HCT116 (cell line): ENCODE data around the gene ZMYM2. TPM values are rescaled to one million over a fixed set of nuclear protein-coding genes. Genes with fewer than 3 reads are reported as not detected.

ENCODE experiments used
- ATAC-seq: fragments of 200-7000 bp; cut with Tn5 transposase; 2 replicates; pipeline ENCODE4 v1.9.1; 2020; ENCODE audit warnings: mild to moderate bottlenecking, moderate library complexity
- BruUV-seq: library from RNA; stranded (reverse); fragments of 400-500 nt; replicated peaks from 2 replicates; lab custom pipeline; 2021; lab: Mats Ljungman, UMichigan
- CTCF ChIA-PET: fragments of 300-600 bp; sonication (Branson Sonifier 250); formaldehyde crosslinking; loops from one replicate; lab custom pipeline; 2021; ENCODE audit warnings: antibody characterized with exemption; lab: Charles Lee
- POLR2A ChIA-PET: fragments of 300-600, 350-600 bp; sonication (Branson Sonifier 250); formaldehyde crosslinking; loops from one replicate; lab custom pipeline; 2021; ENCODE audit warnings: antibody characterized with exemption; lab: Charles Lee
- RAD21 ChIA-PET, 2 experiments: fragments of 300-600 bp; sonication (Branson Sonifier 250); formaldehyde crosslinking; loops; one replicate each; lab custom pipeline; 2023; ENCODE audit warnings: low total read pairs in 2 of 2; ENCODE audit not compliant: uncharacterized antibody in 2 of 2, unreplicated experiment in 2 of 2, low non-redundant PET in 1 of 2; lab: Charles Lee
- DNase-seq: peaks from one replicate; pipeline ENCODE4 v3.0.0-alpha.2; 2010; ENCODE audit warnings: low read depth, low spot score
- H2AFZ ChIP-seq: fragments of 200-600 bp; shearing (Covaris generic), sonication (generic); 2 replicates; pipeline ENCODE4 v1.6.1; 2017; ENCODE audit warnings: low read depth, mixed run types, mixed read lengths, antibody characterized with exemption, low read length; ENCODE audit not compliant: poor library complexity, severe bottlenecking
- H3K27ac ChIP-seq: 2 replicates; pipeline ENCODE4 v1.5.1; 2012; ENCODE audit warnings: low read depth, low read length
- H3K27me3 ChIP-seq: fragments of 200-600 bp; sonication (generic); 2 replicates; pipeline ENCODE4 v1.6.1; 2016; ENCODE audit warnings: mixed run types, low read length, mixed read lengths; ENCODE audit not compliant: insufficient read depth
- H3K36me3 ChIP-seq, 2 experiments: fragments of 200-500 bp in 1 of 2; fragments of 200-600 bp in 1 of 2; sonication (Bioruptor generic) in 1 of 2; sonication (generic) in 1 of 2; 2 replicates each; pipeline versions ENCODE4 v1.5.1 to v1.6.1; 2014 to 2016; ENCODE audit warnings: low read length in 2 of 2, inconsistent platforms in 1 of 2, mixed read lengths in 1 of 2, mixed run types in 1 of 2; ENCODE audit not compliant: insufficient read depth in 2 of 2, control insufficient read depth in 1 of 2
- H3K4me1 ChIP-seq, 2 experiments: fragments of 200-600 bp in 1 of 2; sonication (generic) in 1 of 2; 2 replicates each; pipeline versions ENCODE4 v1.5.1 to v1.6.1; 2012 to 2017; ENCODE audit warnings: low read length in 2 of 2, inconsistent platforms in 1 of 2, mild to moderate bottlenecking in 1 of 2, mixed read lengths in 1 of 2, mixed run types in 1 of 2, moderate library complexity in 1 of 2; ENCODE audit not compliant: insufficient read depth in 2 of 2, control insufficient read depth in 1 of 2
- H3K4me2 ChIP-seq: fragments of 200-600 bp; sonication (generic); 2 replicates; pipeline ENCODE4 v1.6.1; 2017; ENCODE audit warnings: mixed run types, low read length, mixed read lengths
- H3K4me3 ChIP-seq, 2 experiments: fragments of 200-600 bp in 1 of 2; sonication (generic) in 1 of 2; replicated peaks in 1 of 2; 2 replicates each; pipeline ENCODE4 v1.5.1; 2011 to 2016; ENCODE audit warnings: low read length in 2 of 2, control low read depth in 1 of 2, low read depth in 1 of 2, mild to moderate bottlenecking in 1 of 2, mixed read lengths in 1 of 2, mixed run types in 1 of 2
- H3K79me2 ChIP-seq: fragments of 200-600 bp; sonication (generic); 2 replicates; pipeline ENCODE4 v1.6.1; 2017; ENCODE audit warnings: mild to moderate bottlenecking, mixed run types, low read length, moderate library complexity, mixed read lengths; ENCODE audit not compliant: insufficient read depth
- H3K9ac ChIP-seq: fragments of 200-600 bp; sonication (generic); 2 replicates; pipeline ENCODE4 v1.6.1; 2016; ENCODE audit warnings: low read length, mixed read lengths
- H3K9me2 ChIP-seq: fragments of 200-600 bp; sonication (generic), shearing (Covaris generic); 2 replicates; pipeline ENCODE4 v1.6.1; 2017; ENCODE audit warnings: mixed run types, mild to moderate bottlenecking, moderate library complexity; ENCODE audit not compliant: insufficient read depth
- H3K9me3 ChIP-seq, 2 experiments: fragments of 200-500 bp in 1 of 2; fragments of 200-600 bp in 1 of 2; sonication (Bioruptor generic) in 1 of 2; sonication (generic) in 1 of 2; 2 replicates each; pipeline ENCODE4 v1.6.1; 2014 to 2017; ENCODE audit warnings: low read length in 2 of 2, mixed read lengths in 2 of 2, inconsistent platforms in 1 of 2, low read depth in 1 of 2, mild to moderate bottlenecking in 1 of 2, mixed run types in 1 of 2, moderate library complexity in 1 of 2; ENCODE audit not compliant: control insufficient read depth in 1 of 2, insufficient read depth in 1 of 2
- H4K20me1 ChIP-seq: fragments of 200-600 bp; sonication (generic), shearing (Covaris generic); 2 replicates; pipeline ENCODE4 v1.6.1; 2017; ENCODE audit warnings: mixed run types, mild to moderate bottlenecking, moderate library complexity; ENCODE audit not compliant: insufficient read depth
- CBX3 ChIP-seq: IDR thresholded peaks from 2 replicates; pipeline ENCODE4 v1.6.1; 2012; ENCODE audit warnings: low read depth
- CTCF ChIP-seq, 3 experiments: fragments of 200-600 bp in 1 of 3; sonication (generic) in 1 of 3; IDR thresholded peaks in 2 of 3; conservative IDR thresholded peaks in 1 of 3; 2 replicates each; pipeline ENCODE4 v1.5.1; 2012 to 2017; ENCODE audit warnings: low read depth in 2 of 3, low read length in 2 of 3, antibody characterized with exemption in 1 of 3, borderline replicate concordance in 1 of 3, control low read depth in 1 of 3, mild to moderate bottlenecking in 1 of 3, mixed read lengths in 1 of 3, mixed run types in 1 of 3, moderate library complexity in 1 of 3; ENCODE audit not compliant: insufficient read depth in 1 of 3
- EZH2phosphoT487 ChIP-seq: fragments of 200-600 bp; IDR thresholded peaks from 2 replicates; pipeline ENCODE4 v1.6.1; 2018; ENCODE audit warnings: antibody characterized with exemption, borderline replicate concordance
- POLR2A ChIP-seq: IDR thresholded peaks from 2 replicates; pipeline ENCODE4 v1.7.0; 2011; ENCODE audit warnings: borderline replicate concordance; ENCODE audit not compliant: insufficient read depth, insufficient read length; ENCODE audit errors: extremely low read depth
- POLR2AphosphoS5 ChIP-seq: IDR thresholded peaks from 2 replicates; pipeline ENCODE4 v1.6.1; 2011; ENCODE audit warnings: mild to moderate bottlenecking, low read depth, low read length, moderate library complexity
- RAD21 ChIP-seq: IDR thresholded peaks from 2 replicates; pipeline ENCODE4 v1.6.1; 2012; ENCODE audit warnings: low read depth, mild to moderate bottlenecking
- SIN3A ChIP-seq: IDR thresholded peaks from 2 replicates; pipeline ENCODE4 v1.6.1; 2012; ENCODE audit warnings: low read depth
- SP1 ChIP-seq: IDR thresholded peaks from 2 replicates; pipeline ENCODE4 v1.6.1; 2012; ENCODE audit warnings: low read depth
- TCF7L2 ChIP-seq: IDR thresholded peaks from 2 replicates; pipeline ENCODE4 v1.7.0; 2011; ENCODE audit warnings: borderline replicate concordance, inconsistent platforms; ENCODE audit not compliant: insufficient read depth, insufficient read length; ENCODE audit errors: extremely low read depth
- intact Hi-C: fragments of 100-400 bp; cut with micrococcal nuclease; formaldehyde crosslinking; loops from 2 replicates; pipeline ENCODE4 v1.10.0; 2022
- total RNA-seq: library from RNA; stranded (reverse); gene quantifications from one replicate; pipeline ENCODE4 v1.2.1, GENCODE V29; 2021; ENCODE audit not compliant: unreplicated experiment
- TF ChIP-seq, protein P1 (sequence below): IDR thresholded peaks from 2 replicates; pipeline ENCODE4 v1.6.1; 2011; ENCODE audit warnings: mild to moderate bottlenecking, low read length, moderate library complexity; ENCODE audit not compliant: insufficient replicate concordance; ENCODE audit errors: extremely low read depth

The ZMYM2 gene
- total RNA-seq, 1 experiment from 2014 or later: 53.0 TPM

DNA sequence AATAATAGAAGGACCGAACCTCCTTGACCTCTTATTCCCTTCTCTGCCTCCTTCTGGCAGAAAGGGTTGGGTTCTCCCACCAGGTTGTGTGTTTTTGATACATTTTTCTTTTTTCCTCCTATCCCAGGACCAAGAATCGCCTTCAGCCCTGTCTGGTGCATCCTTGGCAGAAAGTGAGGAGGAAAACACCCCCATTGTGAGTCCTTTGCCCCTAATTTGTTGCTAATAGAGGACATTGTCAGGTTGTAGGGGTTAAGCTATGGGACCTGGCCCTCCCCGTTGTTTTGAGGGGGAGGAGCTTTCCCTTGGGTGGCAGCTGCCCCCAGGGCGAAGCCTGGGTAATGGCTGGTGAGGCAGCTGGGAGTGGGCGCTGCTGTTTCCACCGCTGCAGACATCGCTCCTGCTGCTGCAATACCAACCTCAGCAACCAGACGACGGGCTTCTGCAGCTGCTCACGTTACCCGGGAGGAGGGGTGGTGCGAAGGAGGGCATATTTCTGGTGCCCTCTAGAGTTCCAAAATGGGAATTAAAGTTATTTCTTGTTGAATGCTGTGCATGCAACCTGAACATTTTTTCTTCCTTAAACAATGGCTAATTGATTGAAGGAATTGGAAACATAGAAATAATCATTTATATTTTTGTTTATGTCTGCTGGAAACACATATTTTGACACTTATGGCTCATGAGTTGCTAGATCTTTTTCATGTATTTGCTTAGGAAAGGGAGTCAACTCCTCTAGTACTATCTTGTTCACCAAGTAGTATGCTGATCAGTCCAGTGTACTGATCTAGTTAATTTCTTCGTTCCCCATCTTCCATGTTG is 1.5 kb downstream of the ZMYM2 start:
- H2AFZ ChIP-seq: no peak overlapping the region
- ATAC-seq: peak; percentile 63
- H3K4me2 ChIP-seq: peak overlapping the region; percentile 84
- ChIA-PET CTCF (interaction anchor here (0.7 to 1.0 kb wide), 7 partner anchors 9 to 142 kb away, joined by 3 to 9 read pairs (median 6); no protein-coding TSS in a partner anchor), RAD21 (no interaction called here), POLR2A (interaction anchor here (0.5 to 0.8 kb wide), 3 partner anchors 11 to 299 kb away, joined by 3 read pairs; no protein-coding TSS in a partner anchor)
- intact Hi-C loops: loop anchor here (2.0 kb wide), 1 partner anchor 33 kb away; no protein-coding TSS in a partner anchor
- H3K9me3 ChIP-seq: no peaks in the 10 kb centered on the region
- peaks cover 15 to 17% of the 10 kb centered on the region in 2 experiments; a peak in 2 of 4 replicates for H3K36me3 ChIP-seq
- H3K9me2 ChIP-seq: no peaks in the 10 kb centered on the region
- no peaks in the 10 kb centered on the region for H3K27me3 ChIP-seq
- TF ChIP-seq SIN3A: no peak
- TF ChIP-seq SP1: no peak
- TF ChIP-seq, protein P1, sequence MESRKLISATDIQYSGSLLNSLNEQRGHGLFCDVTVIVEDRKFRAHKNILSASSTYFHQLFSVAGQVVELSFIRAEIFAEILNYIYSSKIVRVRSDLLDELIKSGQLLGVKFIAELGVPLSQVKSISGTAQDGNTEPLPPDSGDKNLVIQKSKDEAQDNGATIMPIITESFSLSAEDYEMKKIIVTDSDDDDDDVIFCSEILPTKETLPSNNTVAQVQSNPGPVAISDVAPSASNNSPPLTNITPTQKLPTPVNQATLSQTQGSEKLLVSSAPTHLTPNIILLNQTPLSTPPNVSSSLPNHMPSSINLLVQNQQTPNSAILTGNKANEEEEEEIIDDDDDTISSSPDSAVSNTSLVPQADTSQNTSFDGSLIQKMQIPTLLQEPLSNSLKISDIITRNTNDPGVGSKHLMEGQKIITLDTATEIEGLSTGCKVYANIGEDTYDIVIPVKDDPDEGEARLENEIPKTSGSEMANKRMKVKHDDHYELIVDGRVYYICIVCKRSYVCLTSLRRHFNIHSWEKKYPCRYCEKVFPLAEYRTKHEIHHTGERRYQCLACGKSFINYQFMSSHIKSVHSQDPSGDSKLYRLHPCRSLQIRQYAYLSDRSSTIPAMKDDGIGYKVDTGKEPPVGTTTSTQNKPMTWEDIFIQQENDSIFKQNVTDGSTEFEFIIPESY: no peak
- TF ChIP-seq POLR2A: no peak
- no peak for TF ChIP-seq TCF7L2
- 0 out of 2 replicates have a peak, but pooled peaks have one; percentile 41 for TF ChIP-seq POLR2AphosphoS5
- TF ChIP-seq CTCF (IDR thresholded peaks at IDR 0.05 in 2 of 3, conservative IDR thresholded peaks at IDR 0.05 in 1 of 3; ENCODE audit: borderline replicate concordance in 1 of 3, insufficient read depth in 1 of 3, low read depth in 2 of 3, low read length in 2 of 3): peak; percentile 73 to 91 (median 83); a peak in 5 of 6 replicates
- TF ChIP-seq RAD21: peak; percentile 64
- peak; percentile 60; the same call in 1 of the 2 replicates for TF ChIP-seq CBX3
- TF ChIP-seq EZH2phosphoT487: no peak
- peak overlapping the region; percentile 85 to 89 for H3K4me3 ChIP-seq
- H3K79me2 ChIP-seq: peaks cover 57% of the 10 kb centered on the region
- DNase-seq: peak; percentile 80
- H3K4me1 ChIP-seq: peaks cover 10 to 16% of the 10 kb centered on the region in 2 experiments
- peaks cover 12% of the 10 kb centered on the region; the same call in 1 of the 2 replicates for H4K20me1 ChIP-seq
- H3K27ac ChIP-seq: peak overlapping the region; percentile 95
- H3K9ac ChIP-seq: peak overlapping the region; percentile 86
- BruUV-seq: no TSS peak
